Memory B cell (primary cell): Measurements from ENCODE around the gene TSR3.

Experiments
- ATAC-seq: fragments of 150-1000 bp; cut with Tn5 transposase; 2 replicates; pipeline ENCODE4 v1.10.0; 2021; ENCODE audit warnings: low read depth, mild to moderate bottlenecking, moderate library complexity
- DNase-seq, 2 donors: peaks; one replicate each; pipeline ENCODE4 v3.0.0; 2022; ENCODE audit warnings: low spot score in 2 of 2
- H3K27ac Mint-ChIP-seq: one replicate; pipeline ENCODE4 v1.8.0; 2022; ENCODE audit warnings: mild to moderate bottlenecking, moderate library complexity, mixed read lengths
- H3K27me3 Mint-ChIP-seq: one replicate; pipeline ENCODE4 v1.8.0; 2022; ENCODE audit warnings: mixed read lengths
- H3K36me3 Mint-ChIP-seq: one replicate; pipeline ENCODE4 v1.8.0; 2022; ENCODE audit warnings: mild to moderate bottlenecking, mixed read lengths
- H3K4me1 Mint-ChIP-seq: one replicate; pipeline ENCODE4 v1.8.0; 2022; ENCODE audit warnings: mixed read lengths
- H3K4me3 Mint-ChIP-seq: one replicate; pipeline ENCODE4 v1.8.0; 2022; ENCODE audit warnings: mild to moderate bottlenecking, moderate library complexity, mixed read lengths
- H3K9me3 Mint-ChIP-seq: one replicate; pipeline ENCODE4 v1.8.0; 2022; ENCODE audit warnings: mixed read lengths

Gene TSR3

DNA sequence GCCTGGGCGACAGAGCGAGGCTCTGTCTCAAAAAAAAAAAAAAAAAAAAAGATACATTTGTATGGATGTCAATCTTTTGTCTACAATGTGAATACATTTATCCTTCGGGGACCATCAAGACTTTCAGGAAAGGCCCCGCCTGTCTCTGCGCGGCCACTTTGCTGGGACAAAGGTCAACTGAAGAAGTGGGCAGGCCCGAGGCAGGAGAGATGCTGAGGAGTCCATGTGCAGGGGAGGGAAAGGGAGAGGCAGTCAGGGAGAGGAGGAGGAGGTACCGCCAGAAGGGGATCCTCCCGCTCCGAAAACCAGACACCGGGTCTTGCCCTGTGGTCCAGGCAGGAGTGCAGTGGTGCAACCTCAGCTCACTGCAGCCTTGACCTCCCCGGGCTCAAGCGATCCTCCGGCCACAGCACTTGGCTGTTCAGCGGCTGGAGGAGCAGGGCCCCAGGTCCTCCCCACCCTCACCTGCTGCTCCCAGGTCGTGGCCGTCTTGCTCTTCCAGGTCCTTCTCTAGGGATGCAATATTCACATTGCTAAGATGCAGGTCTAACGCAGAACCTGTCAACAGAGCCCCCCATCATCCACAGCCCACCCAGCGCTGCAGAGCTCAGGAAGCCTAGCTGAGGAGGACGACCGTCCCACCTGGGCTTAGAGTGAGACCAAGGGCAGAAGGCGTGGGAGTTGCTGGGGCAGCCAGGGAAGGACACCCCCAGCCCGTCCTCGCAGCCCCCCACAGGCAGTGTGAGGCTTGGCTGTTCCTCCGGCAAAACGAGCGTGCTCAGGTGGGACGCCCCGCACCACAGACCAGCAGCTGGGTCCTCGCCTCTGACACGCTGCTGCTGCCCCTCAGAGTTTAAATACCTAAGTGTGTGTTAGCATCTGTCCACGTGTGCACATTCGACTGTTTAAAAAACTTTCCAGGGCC lies 19.6 kb upstream of the TSR3 start:
- H3K27ac Mint-ChIP-seq = no peak overlapping the region
- DNase-seq = no peak

DNA sequence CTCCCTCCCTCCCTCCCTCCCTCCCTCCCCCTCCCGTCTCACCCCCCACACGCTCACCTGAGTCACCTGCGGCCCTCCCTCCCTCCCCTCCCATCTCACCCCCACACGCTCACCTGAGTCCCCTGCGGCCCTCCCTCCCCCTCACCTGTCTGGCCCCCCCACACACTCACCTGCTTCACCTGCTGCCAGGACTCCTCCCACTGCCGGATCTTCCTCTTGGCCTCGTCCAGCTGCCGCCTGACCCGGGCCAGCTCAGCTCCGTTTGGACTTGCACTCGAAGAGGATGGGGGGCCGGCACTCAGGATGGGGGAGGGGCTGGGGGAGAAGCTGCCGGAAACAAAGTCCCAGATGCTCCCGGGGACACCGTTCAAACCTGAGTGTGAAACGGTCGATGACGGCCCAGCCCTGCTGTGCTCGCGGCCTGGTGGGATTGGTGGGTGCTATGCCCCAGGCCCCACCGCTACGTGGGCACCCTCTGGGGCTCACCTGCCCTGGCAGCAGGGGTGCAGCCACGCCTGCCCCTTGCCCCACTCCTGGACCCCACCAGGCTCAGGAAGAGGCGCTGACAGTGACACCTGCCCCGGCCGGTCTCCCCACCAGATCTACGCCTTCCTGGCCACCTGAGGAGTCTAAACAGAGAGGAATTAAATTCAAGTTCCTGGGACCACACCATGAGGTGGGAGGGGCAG lies 16.0 kb upstream of the TSR3 start:
- no peak overlapping the region for H3K27ac Mint-ChIP-seq
- DNase-seq = no peak
- no peaks in the 10 kb centered on the region for H3K27me3 Mint-ChIP-seq
- H3K9me3 Mint-ChIP-seq = no peaks in the 10 kb centered on the region
- H3K4me3 Mint-ChIP-seq = no peak overlapping the region
- no peak for ATAC-seq
- H3K36me3 Mint-ChIP-seq = peaks cover 5% of the 10 kb centered on the region
- H3K4me1 Mint-ChIP-seq = peaks cover 4% of the 10 kb centered on the region

More for the DNA sequence above, 19.6 kb upstream of the TSR3 start:
- H3K9me3 Mint-ChIP-seq = no peaks in the 10 kb centered on the region
- H3K4me3 Mint-ChIP-seq = no peak overlapping the region
- ATAC-seq = no peak
- no peaks in the 10 kb centered on the region for H3K27me3 Mint-ChIP-seq
- peaks cover under 1% of the 10 kb centered on the region for H3K4me1 Mint-ChIP-seq
- H3K36me3 Mint-ChIP-seq = peaks cover 3% of the 10 kb centered on the region

DNA sequence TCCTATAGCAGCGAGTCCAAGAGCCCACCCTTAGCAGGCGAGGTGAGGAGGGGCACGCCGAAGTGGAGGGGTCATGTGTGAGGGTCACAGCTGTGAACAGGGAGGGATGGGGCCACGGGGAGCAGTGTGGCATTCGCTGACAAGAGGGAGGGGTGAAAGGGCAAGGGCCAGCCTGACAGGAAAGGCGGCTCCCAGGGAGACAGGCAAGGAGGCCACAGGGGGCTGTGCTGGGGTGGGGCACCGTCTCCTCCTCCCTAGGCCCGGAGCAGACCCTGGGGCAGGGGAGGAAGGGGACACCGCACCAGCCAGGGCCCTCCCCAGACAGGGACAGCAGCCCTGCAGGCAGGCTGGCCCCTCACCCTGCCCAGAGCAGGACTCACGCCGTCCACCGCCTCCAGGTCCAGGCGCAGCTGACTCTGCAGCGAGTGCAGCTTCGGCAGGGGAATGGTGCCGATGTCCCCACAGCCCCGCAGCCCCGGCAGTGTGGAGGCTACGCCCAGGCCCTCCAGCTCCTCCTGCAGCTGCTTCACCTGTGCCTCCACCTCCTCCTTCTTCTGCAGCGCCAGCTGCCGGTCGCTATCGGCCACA lies 15.1 kb upstream of the TSR3 start:
- no peak for DNase-seq
- H3K9me3 Mint-ChIP-seq = no peaks in the 10 kb centered on the region
- H3K27me3 Mint-ChIP-seq = no peaks in the 10 kb centered on the region
- no peak overlapping the region for H3K4me3 Mint-ChIP-seq
- H3K36me3 Mint-ChIP-seq = peaks cover 5% of the 10 kb centered on the region
- ATAC-seq = no peak
- H3K4me1 Mint-ChIP-seq = peaks cover 4% of the 10 kb centered on the region
- no peak overlapping the region for H3K27ac Mint-ChIP-seq

DNA sequence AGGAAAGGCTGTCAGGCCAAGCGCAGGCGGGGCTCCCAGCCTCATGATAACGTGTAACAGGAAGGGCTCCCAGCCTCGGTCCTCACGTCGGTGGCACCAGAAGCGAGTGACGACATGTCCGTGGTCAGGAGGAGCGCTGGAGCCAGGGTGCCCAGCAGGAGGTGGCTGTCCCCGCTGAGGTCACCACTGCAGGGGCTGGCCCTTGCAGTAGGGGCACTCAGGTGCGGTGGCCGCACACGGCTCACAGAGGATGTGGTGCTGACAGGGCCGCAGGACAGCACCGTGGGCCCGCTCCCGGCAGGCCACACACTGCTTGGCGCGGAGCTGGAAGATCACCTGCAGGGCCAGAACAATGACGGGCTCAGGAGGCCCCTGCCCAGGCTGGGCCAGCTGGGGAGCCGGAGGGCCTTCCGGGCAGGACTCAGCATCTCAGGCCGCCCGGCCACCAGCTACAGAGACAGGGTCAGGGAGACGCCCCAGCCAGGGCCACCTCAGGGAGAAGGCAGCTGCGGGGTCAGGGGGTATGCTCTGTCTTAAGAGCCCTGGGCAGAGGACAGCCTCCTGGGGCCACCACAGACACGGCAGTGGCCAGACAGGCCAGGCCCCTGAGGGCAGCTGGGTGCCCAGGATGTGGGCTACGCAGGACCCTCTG lies 14.5 kb upstream of the TSR3 start:
- DNase-seq (no peak), ATAC-seq (no peak)
- Mint-ChIP-seq H3K27me3 (no peaks in the 10 kb centered on the region), H3K4me3 (no peak overlapping the region), H3K27ac (no peak overlapping the region), H3K9me3 (no peaks in the 10 kb centered on the region), H3K4me1 (peaks cover 4% of the 10 kb centered on the region), H3K36me3 (peaks cover 5% of the 10 kb centered on the region)

DNA sequence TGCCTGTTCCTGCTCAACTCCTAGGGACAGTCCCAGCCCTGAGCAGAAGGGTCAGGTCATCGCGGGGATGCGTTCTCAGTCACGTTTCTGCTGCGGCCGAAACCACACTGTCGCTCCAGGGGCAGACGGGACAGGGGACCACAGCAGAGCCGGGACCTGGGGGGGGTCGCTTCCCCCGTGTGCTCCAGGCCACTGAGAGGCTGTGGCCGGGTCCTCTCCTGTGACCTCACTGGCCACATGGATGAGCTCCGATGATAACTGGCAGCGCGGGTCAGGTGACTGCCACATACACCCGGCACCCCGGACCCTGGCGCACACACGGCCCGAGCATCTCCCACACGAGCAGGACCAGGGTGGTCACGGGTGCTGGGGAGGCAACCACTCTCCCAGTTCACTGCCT lies 12.8 kb upstream of the TSR3 start:
- Mint-ChIP-seq H3K4me1 (peaks cover 4% of the 10 kb centered on the region), H3K9me3 (no peaks in the 10 kb centered on the region), H3K4me3 (no peak overlapping the region), H3K27ac (no peak overlapping the region), H3K27me3 (no peaks in the 10 kb centered on the region), H3K36me3 (peaks cover 7% of the 10 kb centered on the region)
- no peak for ATAC-seq
- DNase-seq = no peak

DNA sequence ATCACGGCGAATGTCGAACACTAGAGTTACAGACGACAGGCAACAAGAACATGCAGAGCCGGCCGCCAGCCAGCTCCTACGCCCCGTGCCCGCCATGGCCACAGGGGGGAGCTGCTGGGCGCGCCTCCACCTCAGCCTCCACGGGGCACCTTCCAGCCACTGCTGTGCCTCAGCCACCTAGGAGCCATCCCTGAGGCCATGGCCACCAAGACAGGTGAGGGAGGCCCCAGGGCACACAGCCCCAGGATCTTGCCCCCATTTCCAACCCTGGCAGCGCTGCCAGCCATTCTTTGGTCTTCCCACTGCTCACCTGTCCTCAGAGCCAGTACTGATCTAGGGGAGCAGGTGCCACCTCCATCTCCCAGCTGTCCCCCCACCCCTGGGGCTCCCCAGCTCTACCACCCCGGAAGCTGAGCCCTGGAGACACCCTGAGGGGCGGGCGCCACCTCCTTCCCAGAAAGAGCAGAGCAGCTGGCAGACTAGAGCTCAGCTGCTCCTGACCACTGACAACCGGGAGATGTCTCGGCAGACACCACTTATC lies 11.9 kb upstream of the TSR3 start:
- Mint-ChIP-seq H3K36me3 (peaks cover 7% of the 10 kb centered on the region), H3K9me3 (no peaks in the 10 kb centered on the region), H3K4me3 (no peak overlapping the region), H3K4me1 (peaks cover 4% of the 10 kb centered on the region), H3K27me3 (no peaks in the 10 kb centered on the region), H3K27ac (no peak overlapping the region)
- DNase-seq (peak; percentile 78 to 82), ATAC-seq (peak; percentile 99)

DNA sequence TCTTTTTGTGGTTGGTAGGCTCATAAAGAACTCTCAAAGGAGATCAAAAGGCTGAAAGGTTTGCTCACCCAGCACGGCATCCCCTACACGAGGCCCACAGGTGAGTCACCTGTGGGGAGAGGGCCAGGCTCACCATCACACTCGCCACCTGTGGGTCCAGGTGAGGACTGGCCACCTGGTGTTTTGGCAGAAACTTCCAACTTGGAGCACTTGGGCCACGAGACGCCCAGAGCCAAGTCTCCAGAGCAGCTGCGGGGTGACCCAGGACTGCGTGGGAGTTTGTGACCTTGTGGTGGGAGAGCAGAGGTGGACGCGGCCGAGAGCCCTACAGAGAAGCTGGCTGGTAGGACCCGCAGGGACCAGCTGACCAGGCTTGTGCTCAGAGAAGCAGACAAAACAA lies 11.1 kb upstream of the TSR3 start:
- Mint-ChIP-seq H3K27me3 (no peaks in the 10 kb centered on the region), H3K27ac (no peak overlapping the region), H3K36me3 (peaks cover 8% of the 10 kb centered on the region), H3K4me3 (no peak overlapping the region), H3K4me1 (peaks cover 7% of the 10 kb centered on the region), H3K9me3 (no peaks in the 10 kb centered on the region)
- ATAC-seq = no peak
- no peak for DNase-seq

DNA sequence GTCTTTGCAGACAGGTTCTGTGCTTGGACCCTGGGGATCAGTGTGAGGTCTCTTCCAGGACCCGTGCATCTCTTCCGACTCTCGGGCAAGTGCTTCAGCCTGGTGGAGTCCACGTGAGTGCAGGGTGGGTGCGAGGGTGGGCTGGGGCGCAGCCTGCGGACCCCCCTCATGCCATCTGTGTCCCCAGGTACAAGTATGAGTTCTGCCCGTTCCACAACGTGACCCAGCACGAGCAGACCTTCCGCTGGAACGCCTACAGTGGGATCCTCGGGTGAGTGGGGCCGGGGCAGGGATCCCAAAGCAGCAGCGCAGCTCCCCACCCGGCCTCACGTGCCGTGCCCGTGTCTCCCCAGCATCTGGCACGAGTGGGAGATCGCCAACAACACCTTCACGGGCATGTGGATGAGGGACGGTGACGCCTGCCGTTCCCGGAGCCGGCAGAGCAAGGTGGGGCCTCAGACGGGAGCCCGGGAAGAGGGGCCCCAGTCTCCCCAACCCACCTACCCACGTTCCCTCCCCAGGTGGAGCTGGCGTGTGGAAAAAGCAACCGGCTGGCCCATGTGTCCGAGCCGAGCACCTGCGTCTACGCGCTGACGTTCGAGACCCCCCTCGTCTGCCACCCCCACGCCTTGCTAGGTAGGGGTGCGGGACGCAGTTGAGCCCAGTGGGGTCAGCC lies 10.1 kb upstream of the TSR3 start:
- Mint-ChIP-seq H3K9me3 (no peaks in the 10 kb centered on the region), H3K27me3 (no peaks in the 10 kb centered on the region), H3K4me1 (peaks cover 7% of the 10 kb centered on the region), H3K36me3 (peaks cover 8% of the 10 kb centered on the region), H3K4me3 (no peak overlapping the region), H3K27ac (no peak overlapping the region)
- DNase-seq (no peak), ATAC-seq (no peak)

DNA sequence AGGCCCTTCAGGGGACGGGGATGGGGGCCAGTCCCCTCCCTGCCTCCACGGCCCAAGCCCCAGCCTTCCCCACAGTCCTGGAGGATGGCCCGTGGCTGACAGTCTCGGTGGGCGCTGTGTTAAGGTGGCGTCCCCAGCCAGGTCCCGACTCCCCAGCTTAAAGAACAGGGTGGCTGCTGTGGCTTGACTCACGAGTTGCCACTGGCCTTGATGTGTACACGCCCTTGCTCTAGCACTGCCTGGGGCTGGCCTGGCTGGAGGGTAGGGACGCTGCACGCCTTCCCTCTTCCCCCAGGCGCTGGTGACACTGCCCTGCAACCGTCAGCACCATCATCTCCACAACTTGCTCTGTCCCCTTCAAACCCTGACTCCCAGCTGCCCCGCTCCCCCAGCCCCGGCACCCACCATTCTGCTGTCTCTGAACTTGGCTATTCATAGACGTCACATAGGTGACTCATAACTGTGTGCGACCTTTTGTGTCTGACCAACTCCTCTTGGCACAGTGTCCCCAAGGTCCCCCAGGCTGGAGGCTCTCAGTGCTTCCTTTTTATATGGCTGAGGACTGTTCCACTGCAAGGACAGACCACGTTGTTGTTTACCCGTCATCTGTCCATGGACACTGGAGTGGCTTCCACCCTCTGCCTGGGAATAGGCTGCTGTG lies 6.4 kb upstream of the TSR3 start:
- no peak for DNase-seq
- ATAC-seq = no peak

DNA sequence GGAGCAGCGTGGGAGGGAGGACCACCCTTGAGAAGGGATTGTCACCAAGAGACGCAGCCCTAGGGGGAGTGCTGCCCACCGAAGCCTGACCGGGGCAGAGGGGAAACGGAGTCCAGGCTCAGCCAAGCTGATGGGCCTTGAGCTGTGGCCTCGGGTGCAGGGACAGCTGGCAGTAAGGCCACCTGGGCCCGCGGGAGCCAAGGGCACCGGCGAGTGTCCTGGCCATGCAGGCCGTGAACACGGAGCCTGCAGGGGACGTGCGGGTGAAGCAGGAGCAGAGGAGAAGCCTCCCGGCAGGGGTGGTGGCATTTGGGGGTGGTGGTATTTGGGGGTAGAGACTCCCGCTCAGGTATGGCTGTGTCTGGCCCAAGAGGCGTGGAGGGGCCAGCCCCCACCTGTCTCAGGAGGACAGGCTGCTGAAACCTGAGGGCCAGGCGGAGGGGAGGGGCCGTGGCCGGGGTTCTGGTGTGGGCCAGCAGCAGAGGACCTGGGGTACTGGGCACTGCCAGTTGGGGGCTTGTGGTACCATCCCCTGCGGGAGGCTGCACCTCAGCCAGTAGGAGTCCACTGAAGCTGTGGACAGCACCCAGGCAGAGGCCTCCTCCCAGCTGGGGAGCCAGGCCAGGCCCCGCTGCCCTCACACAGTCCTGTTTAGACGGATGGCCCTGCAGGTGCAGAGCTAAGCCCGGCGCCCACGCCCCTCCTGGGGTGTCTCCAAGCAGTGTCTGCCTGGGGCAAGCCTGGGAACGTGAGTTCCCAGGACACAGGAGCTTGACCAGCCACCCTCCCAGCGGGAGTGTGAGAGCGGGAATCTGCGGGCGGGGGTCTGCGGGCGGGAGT lies 4.6 kb upstream of the TSR3 start:
- H3K36me3 Mint-ChIP-seq = peaks cover 4% of the 10 kb centered on the region
- peak overlapping the region; percentile 78 for H3K27ac Mint-ChIP-seq
- no peaks in the 10 kb centered on the region for H3K27me3 Mint-ChIP-seq
- peaks cover 22% of the 10 kb centered on the region for H3K4me1 Mint-ChIP-seq
- DNase-seq = no peak
- no peaks in the 10 kb centered on the region for H3K9me3 Mint-ChIP-seq
- no peak overlapping the region for H3K4me3 Mint-ChIP-seq
- ATAC-seq = no peak

More for the DNA sequence above, 6.4 kb upstream of the TSR3 start:
- H3K4me3 Mint-ChIP-seq = no peak overlapping the region
- peaks cover 4% of the 10 kb centered on the region for H3K36me3 Mint-ChIP-seq
- H3K9me3 Mint-ChIP-seq = no peaks in the 10 kb centered on the region
- H3K27ac Mint-ChIP-seq = no peak overlapping the region
- no peaks in the 10 kb centered on the region for H3K27me3 Mint-ChIP-seq
- peaks cover 20% of the 10 kb centered on the region for H3K4me1 Mint-ChIP-seq

DNA sequence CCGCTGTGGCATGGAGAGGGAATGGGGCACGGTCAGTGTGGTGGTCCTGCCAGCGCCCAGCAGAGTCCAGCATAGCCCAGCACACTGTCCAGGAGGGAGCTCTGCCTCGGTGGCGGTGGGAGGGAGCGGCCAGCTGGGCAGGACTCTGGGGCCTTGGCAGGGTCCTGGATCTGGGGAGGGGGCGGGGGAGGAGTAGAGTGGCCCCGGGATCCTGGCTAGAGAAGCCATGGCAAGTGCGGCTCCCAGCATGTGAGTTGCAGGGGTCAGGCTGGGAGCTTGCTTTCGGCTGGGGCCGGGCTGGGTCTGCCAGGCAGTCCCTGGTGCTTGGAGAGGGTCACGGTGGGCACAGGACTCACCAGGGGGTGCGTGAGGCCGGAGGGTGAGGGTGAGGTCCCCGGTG lies 3.9 kb upstream of the TSR3 start:
- Mint-ChIP-seq H3K36me3 (peaks cover 4% of the 10 kb centered on the region), H3K4me1 (peaks cover 25% of the 10 kb centered on the region), H3K27me3 (no peaks in the 10 kb centered on the region), H3K9me3 (no peaks in the 10 kb centered on the region), H3K4me3 (no peak overlapping the region), H3K27ac (peak overlapping the region; percentile 70)
- DNase-seq = no peak
- ATAC-seq = no peak

DNA sequence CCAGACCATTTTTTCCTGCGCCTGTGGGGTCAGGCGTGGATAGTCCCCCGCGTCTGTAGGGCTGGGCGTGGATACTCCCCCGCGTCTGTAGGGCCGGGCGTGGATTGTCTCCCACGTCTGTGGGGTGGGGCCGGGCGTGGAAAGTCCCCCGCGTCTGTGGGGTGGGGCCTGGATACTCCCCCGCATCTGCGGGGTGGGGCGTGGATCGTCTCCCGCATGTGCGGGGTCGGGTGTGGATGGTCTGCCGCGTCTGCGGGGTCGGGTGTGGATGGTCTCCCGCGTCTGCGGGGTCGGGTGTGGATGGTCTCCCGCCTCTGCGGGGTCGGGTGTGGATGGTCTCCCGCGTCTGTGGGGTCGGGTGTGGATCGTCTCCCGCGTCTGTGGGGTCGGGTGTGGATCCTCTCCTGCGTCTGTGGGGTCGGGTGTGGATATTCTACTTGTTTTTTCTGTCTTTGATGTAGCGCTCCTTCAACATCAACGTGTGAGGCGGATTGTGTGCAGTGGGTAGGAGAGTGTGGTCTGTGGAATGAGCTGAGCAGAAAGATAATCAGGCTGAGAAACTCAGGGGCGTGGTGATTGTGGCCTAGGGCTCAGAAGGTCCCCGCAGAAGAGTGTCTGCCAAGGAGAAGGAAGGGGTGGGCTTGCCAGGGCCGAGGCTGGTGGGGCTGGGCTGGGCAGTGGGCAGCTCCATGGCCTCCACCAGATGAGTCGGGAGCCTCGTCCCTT lies 3.3 kb upstream of the TSR3 start:
- peaks cover 30% of the 10 kb centered on the region for H3K4me1 Mint-ChIP-seq
- H3K27ac Mint-ChIP-seq = peak overlapping the region; percentile 70
- ATAC-seq (no peak), DNase-seq (no peak)
- no peaks in the 10 kb centered on the region for H3K9me3 Mint-ChIP-seq
- H3K36me3 Mint-ChIP-seq = peaks cover 3% of the 10 kb centered on the region
- no peak overlapping the region for H3K4me3 Mint-ChIP-seq
- H3K27me3 Mint-ChIP-seq = no peaks in the 10 kb centered on the region
